IMR-90 (cell line): ENCODE data around the gene RAB8B. TPM values are rescaled to one million over a fixed set of nuclear protein-coding genes. Genes with fewer than 3 reads are reported as not detected.

Experiments used
- ATAC-seq: fragments of 200-7000 bp; cut with Tn5 transposase; 2 replicates; pipeline ENCODE4 v1.9.1; 2020; ENCODE audit warnings: low read depth, mild to moderate bottlenecking, moderate library complexity
- BruUV-seq: library from RNA; stranded (reverse); fragments of 400-500 nt; replicated peaks from 2 replicates; lab custom pipeline; 2021; lab: Mats Ljungman, UMichigan
- CTCF ChIA-PET: fragments of 300-600 bp; formaldehyde crosslinking; extraction: SDS; loops from one replicate; lab custom pipeline; 2021; ENCODE audit warnings: antibody characterized with exemption; lab: Yijun Ruan, JAX
- POLR2A ChIA-PET: fragments of 300-600 bp; sonication (Branson Sonifier 250); formaldehyde crosslinking; loops from one replicate; lab custom pipeline; 2022; ENCODE audit warnings: antibody characterized with exemption; ENCODE audit not compliant: unreplicated experiment; lab: Charles Lee
- DNase-seq: peaks from one replicate; pipeline ENCODE4 v3.0.0; 2013
- H2AFZ ChIP-seq: replicated peaks from 2 replicates; pipeline ENCODE3; 2013; ENCODE audit warnings: low read length, mild to moderate bottlenecking; ENCODE audit not compliant: poor library complexity
- H2AK5ac ChIP-seq: 2 replicates; pipeline ENCODE4 v1.6.1; 2013; ENCODE audit warnings: low read depth, low read length, inconsistent platforms
- H2AK9ac ChIP-seq: replicated peaks from 2 replicates; pipeline ENCODE3; 2013; ENCODE audit warnings: mild to moderate bottlenecking, low read depth, low read length, moderate library complexity; ENCODE audit not compliant: poor library complexity
- H2BK120ac ChIP-seq: 2 replicates; pipeline ENCODE4 v1.6.1; 2013; ENCODE audit warnings: low read depth, low read length, inconsistent platforms
- H2BK15ac ChIP-seq: 3 replicates; pipeline ENCODE4 v1.6.1; 2013; ENCODE audit warnings: low read depth, low read length, inconsistent platforms
- H2BK20ac ChIP-seq: 2 replicates; pipeline ENCODE4 v1.6.1; 2013; ENCODE audit warnings: low read depth, mild to moderate bottlenecking, inconsistent platforms, low read length, moderate library complexity
- H2BK5ac ChIP-seq: 2 replicates; pipeline ENCODE4 v1.6.1; 2013; ENCODE audit warnings: mild to moderate bottlenecking, low read depth, low read length, inconsistent platforms; ENCODE audit not compliant: poor library complexity, severe bottlenecking
- H3K14ac ChIP-seq: replicated peaks from 2 replicates; pipeline ENCODE4 v1.6.1; 2013; ENCODE audit warnings: low read depth, low read length, inconsistent platforms
- H3K18ac ChIP-seq: 2 replicates; pipeline ENCODE4 v1.6.1; 2013; ENCODE audit warnings: low read depth, low read length, control low read depth
- H3K23ac ChIP-seq: 2 replicates; pipeline ENCODE4 v1.6.1; 2013; ENCODE audit warnings: low read depth, low read length, inconsistent platforms
- H3K27ac ChIP-seq: 2 replicates; pipeline ENCODE4 v1.5.1; 2013; ENCODE audit warnings: mild to moderate bottlenecking, control low read depth, low read length; ENCODE audit not compliant: insufficient read depth
- H3K27me3 ChIP-seq: 2 replicates; pipeline ENCODE4 v1.6.1; 2013; ENCODE audit warnings: low read length; ENCODE audit not compliant: control insufficient read depth, insufficient read depth
- H3K36me3 ChIP-seq: 2 replicates; pipeline ENCODE4 v1.6.1; 2013; ENCODE audit warnings: low read length, mixed read lengths; ENCODE audit not compliant: control insufficient read depth, insufficient read depth
- H3K4ac ChIP-seq: 2 replicates; pipeline ENCODE4 v1.6.1; 2013; ENCODE audit warnings: low read depth, low read length, inconsistent platforms
- H3K4me1 ChIP-seq: 2 replicates; pipeline ENCODE4 v1.6.1; 2013; ENCODE audit warnings: low read length, mixed read lengths; ENCODE audit not compliant: control insufficient read depth, insufficient read depth
- H3K4me2 ChIP-seq: 2 replicates; pipeline ENCODE4 v1.6.1; 2013; ENCODE audit warnings: low read depth, mild to moderate bottlenecking, control low read depth, low read length, moderate library complexity
- H3K4me3 ChIP-seq: 2 replicates; pipeline ENCODE4 v1.5.1; 2013; ENCODE audit warnings: low read depth, mild to moderate bottlenecking, control low read depth, low read length, moderate library complexity; ENCODE audit not compliant: insufficient read depth
- H3K56ac ChIP-seq: 2 replicates; pipeline ENCODE4 v1.6.1; 2013; ENCODE audit warnings: low read length, inconsistent platforms; ENCODE audit not compliant: insufficient read depth; ENCODE audit errors: extremely low read depth
- H3K79me1 ChIP-seq, 2 experiments: 2 replicates each; pipeline ENCODE4 v1.6.1; 2013; ENCODE audit warnings: low read length in 2 of 2, inconsistent platforms in 1 of 2, low read depth in 1 of 2
- H3K9ac ChIP-seq: 2 replicates; pipeline ENCODE4 v1.6.1; 2013; ENCODE audit warnings: low read depth, low read length, control low read depth
- H3K9me1 ChIP-seq: 2 replicates; pipeline ENCODE4 v1.6.1; 2013; ENCODE audit warnings: low read length, inconsistent platforms; ENCODE audit not compliant: insufficient read depth
- H3K9me3 ChIP-seq: 2 replicates; pipeline ENCODE4 v1.6.1; 2013; ENCODE audit warnings: low read length; ENCODE audit not compliant: control insufficient read depth, insufficient read depth
- H4K20me1 ChIP-seq: 2 replicates; pipeline ENCODE4 v1.6.1; 2013; ENCODE audit warnings: low read length, inconsistent platforms; ENCODE audit not compliant: insufficient read depth
- H4K5ac ChIP-seq: 2 replicates; pipeline ENCODE4 v1.6.1; 2013; ENCODE audit warnings: mild to moderate bottlenecking, low read depth, low read length, control low read depth
- H4K8ac ChIP-seq, 2 experiments: 2 replicates each; pipeline ENCODE4 v1.6.1; 2013; ENCODE audit warnings: low read depth in 2 of 2, low read length in 2 of 2, control low read depth in 1 of 2, inconsistent platforms in 1 of 2
- H4K91ac ChIP-seq: 2 replicates; pipeline ENCODE4 v1.6.1; 2013; ENCODE audit warnings: low read depth, low read length, inconsistent platforms; ENCODE audit not compliant: insufficient read depth
- BHLHE40 ChIP-seq: fragments of 150-350 bp; IDR thresholded peaks from 2 replicates; pipeline ENCODE4 v1.6.1; 2016; ENCODE audit warnings: mild to moderate bottlenecking, low read depth, low read length
- CHD1 ChIP-seq: IDR thresholded peaks from 2 replicates; pipeline ENCODE4 v1.6.1; 2012; ENCODE audit warnings: low read depth, low read length, improper control_type of control experiment
- MAFK ChIP-seq: IDR thresholded peaks from 2 replicates; pipeline ENCODE4 v1.6.1; 2012; ENCODE audit warnings: low read depth, low read length, improper control_type of control experiment
- RAD21 ChIP-seq: IDR thresholded peaks from 2 replicates; pipeline ENCODE4 v1.6.1; 2012; ENCODE audit warnings: low read length, improper control_type of control experiment
- WGBS, 2 experiments: methylation state at CpG; one replicate each; pipeline versions ENCODE4 v1.1.5 to v1.1.7; 2013; ENCODE audit warnings: missing lambda C conversion rate in 2 of 2; ENCODE audit not compliant: insufficient read length in 1 of 2; ENCODE audit errors: extremely low coverage in 2 of 2; 5-methylcytosine and 5-hydroxymethylcytosine counted together
- dilution Hi-C: fragments of 300-500 bp; cut with HindIII; formaldehyde crosslinking; loops from one replicate; pipeline ENCODE4 v1.14.3; 2018; ENCODE audit warnings: low sequenced_read_pairs; ENCODE audit not compliant: unreplicated experiment
- in situ Hi-C: fragments of 300-500 bp; cut with MboI; formaldehyde crosslinking; loops from 3 replicates; pipeline ENCODE4 v1.14.3; 2019; ENCODE audit warnings: low sequenced_read_pairs, inconsistent platforms, mixed read lengths
- intact Hi-C: fragments of 100-400 bp; cut with micrococcal nuclease; formaldehyde crosslinking; loops from 2 replicates; pipeline ENCODE4 v1.10.0; 2022
- polyA plus RNA-seq, 3 experiments: library from polyadenylated mRNA; depleted of rRNA; stranded (reverse); fragments of >200 nt; gene quantifications; 2 replicates each; pipeline ENCODE4 v1.2.3, GENCODE V29; 2012; ENCODE audit warnings: low replicate concordance in 1 of 3
- total RNA-seq: library from RNA; depleted of rRNA; stranded (reverse); fragments of >200 nt; gene quantifications from 2 replicates; pipeline ENCODE4 v1.2.3, GENCODE V29; 2012

Gene RAB8B
- total and polyA plus RNA-seq, 2 of the 4 experiments (the other 2 are of a cell fraction), result 19.4 to 29.4 TPM

DNA sequence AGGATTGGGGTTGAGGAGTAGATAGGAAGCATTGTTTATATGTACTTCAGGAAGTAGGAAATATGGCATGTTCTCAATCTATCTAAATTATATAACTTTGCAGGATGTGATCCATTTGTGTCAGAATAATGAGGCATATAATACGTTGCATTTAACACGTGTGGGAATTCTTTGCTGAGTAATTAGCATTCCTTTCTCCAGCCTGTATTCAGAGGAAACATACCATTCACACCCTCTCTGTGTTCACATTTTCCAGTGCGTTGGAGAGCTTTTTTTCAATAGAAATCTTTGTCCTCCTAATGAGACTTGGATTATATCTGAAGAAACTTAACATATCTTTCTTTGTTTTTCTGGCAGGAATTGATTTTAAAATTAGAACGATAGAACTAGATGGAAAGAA lies 55.0 kb downstream of the RAB8B start:
- no peak overlapping the region for H3K14ac ChIP-seq
- no peaks in the 10 kb centered on the region; the same call in 1 of the 2 replicates for H3K9me3 ChIP-seq
- in situ Hi-C loops (no loop called here), intact Hi-C loops (no loop called here), dilution Hi-C loops (no loop called here)
- H3K79me1 ChIP-seq, result peaks cover 28 to 63% of the 10 kb centered on the region in 2 experiments
- POLR2A ChIA-PET, result no interaction called here
- ATAC-seq (no peak), DNase-seq (no peak)
- H3K4me1 ChIP-seq, result peaks cover 11% of the 10 kb centered on the region
- H3K4me2 ChIP-seq, result no peak overlapping the region
- no peak overlapping the region for H2BK20ac ChIP-seq
- no peak overlapping the region for H2BK15ac ChIP-seq
- no peak overlapping the region for H3K4ac ChIP-seq
- TF ChIP-seq BHLHE40 (no peak), CHD1 (no peak), MAFK (no peak), RAD21 (no peak)
- no peak overlapping the region for H3K9ac ChIP-seq
- no peak overlapping the region for H2AFZ ChIP-seq
- no peak overlapping the region for H4K91ac ChIP-seq
- no peak overlapping the region for H3K23ac ChIP-seq
- peaks cover 10% of the 10 kb centered on the region for H3K9me1 ChIP-seq
- no peak overlapping the region for H3K27ac ChIP-seq
- no peak overlapping the region for H2AK5ac ChIP-seq
- H2AK9ac ChIP-seq, result no peak overlapping the region
- no peak overlapping the region for H3K4me3 ChIP-seq
- no peak overlapping the region for H2BK120ac ChIP-seq
- no CpG with 5 or more reads among the region's 4 CpGs for WGBS, 2 experiments
- peaks cover 8% of the 10 kb centered on the region; the same call in 1 of the 2 replicates for H4K20me1 ChIP-seq
- no peak overlapping the region for H3K56ac ChIP-seq
- H2BK5ac ChIP-seq, result peak overlapping the region; percentile 30
- no TSS peak for BruUV-seq
- H3K36me3 ChIP-seq, result peaks cover 11% of the 10 kb centered on the region
- H3K18ac ChIP-seq, result no peak overlapping the region
- H4K5ac ChIP-seq, result no peak overlapping the region
- CTCF ChIA-PET, result interaction anchor here (0.8 kb wide), 1 partner anchor 91 kb away, joined by 4 read pairs; no protein-coding TSS in a partner anchor
- no peaks in the 10 kb centered on the region for H3K27me3 ChIP-seq
- H4K8ac ChIP-seq, result no peak overlapping the region; a peak in 1 of 4 replicates
